ENCODE data around the gene TMEM231. TPM values are rescaled to one million over a fixed set of nuclear protein-coding genes. Genes with fewer than 3 reads are reported as not detected.
"Not testable (repeated sequence)": the region's sequence is repeated elsewhere in the genome, so short reads cannot be mapped to it uniquely, and the experiment has no call there.

Gene TMEM231
- total RNA-seq, 1 donor from 2014 or later: 14.3 TPM

GRCh38 chr16:75534560-75535205 is 21.4 kb downstream of the TMEM231 start:
- no peak for DNase-seq (ENCODE audit: low spot score in 2 of 2)
- FAIRE-seq: no peak

DNA sequence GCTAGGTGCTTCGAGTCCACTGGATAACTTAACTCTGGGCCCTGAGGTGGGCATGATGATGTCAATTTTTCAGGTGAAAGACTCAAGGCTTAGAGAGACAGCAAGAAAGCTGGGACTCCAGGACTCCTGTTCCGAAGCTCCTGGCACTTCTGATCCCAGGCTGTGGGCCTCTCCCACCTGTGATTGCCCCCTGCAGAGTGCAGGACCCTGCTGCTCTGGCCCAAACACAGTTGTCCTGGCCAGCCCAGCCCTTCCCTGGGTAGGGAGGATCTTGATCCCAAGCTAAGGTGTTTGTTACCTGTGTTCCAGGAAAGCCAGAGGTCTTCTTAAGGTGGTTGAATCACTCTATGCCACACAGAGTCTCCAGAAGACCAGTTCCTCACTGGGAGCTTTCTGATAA is 23.3 kb downstream of the TMEM231 start:
- FAIRE-seq (no peak), DNase-seq (ENCODE audit: low spot score in 2 of 2) (no peak)

DNA sequence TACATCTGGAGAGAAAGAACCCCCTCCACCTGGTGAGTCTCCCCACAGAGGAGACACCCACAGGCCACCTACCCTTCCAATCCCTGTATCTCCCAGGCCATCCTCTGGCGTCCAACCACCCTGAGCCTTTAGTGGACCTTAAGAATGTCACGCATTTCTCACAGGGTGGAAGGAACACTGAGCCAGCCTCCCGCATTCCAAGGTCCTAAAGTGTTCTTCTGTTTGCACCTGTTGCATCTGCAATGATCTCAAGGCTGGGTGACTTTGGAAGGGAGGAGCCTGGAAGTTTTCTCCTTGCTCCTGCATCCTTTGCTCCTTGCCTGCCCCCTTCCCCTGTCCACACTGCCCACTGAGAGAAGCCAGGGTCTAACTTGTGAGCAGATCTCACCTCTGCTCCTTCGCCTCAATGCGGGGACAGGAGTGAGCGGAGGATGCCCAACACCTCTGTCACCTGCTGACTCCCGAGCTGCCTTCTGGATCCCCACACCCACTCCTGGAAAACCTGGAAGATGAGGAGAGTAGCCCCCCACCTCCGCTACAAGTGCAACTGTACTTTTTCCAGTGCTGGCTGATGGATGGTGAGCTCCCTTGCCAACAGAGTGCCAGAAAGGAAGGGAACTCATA is 23.8 kb downstream of the TMEM231 start:
- no peak for DNase-seq (ENCODE audit: low spot score in 2 of 2)
- FAIRE-seq: no peak

DNA sequence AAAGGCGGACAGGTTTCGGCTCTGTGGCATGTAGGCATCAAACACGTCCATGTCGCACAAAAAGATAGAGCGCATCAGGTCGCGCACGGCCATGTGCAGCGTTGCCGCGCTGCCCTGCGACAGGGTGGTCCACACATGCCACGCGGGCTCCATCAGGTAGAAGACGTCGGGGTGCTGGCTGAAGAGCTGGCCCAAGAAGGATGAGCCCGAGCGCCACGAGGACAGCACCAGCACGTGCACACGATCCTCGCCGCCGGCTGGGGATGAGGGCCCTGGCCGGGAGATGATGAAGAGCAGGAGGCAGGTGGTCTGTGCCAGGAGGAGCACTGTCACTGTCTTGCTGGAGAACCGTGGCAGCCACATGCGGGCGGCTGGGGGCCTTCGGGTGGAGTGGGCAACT is 26.1 kb downstream of the TMEM231 start:
- no peak for FAIRE-seq
- DNase-seq (ENCODE audit: low spot score in 2 of 2): no peak

DNA sequence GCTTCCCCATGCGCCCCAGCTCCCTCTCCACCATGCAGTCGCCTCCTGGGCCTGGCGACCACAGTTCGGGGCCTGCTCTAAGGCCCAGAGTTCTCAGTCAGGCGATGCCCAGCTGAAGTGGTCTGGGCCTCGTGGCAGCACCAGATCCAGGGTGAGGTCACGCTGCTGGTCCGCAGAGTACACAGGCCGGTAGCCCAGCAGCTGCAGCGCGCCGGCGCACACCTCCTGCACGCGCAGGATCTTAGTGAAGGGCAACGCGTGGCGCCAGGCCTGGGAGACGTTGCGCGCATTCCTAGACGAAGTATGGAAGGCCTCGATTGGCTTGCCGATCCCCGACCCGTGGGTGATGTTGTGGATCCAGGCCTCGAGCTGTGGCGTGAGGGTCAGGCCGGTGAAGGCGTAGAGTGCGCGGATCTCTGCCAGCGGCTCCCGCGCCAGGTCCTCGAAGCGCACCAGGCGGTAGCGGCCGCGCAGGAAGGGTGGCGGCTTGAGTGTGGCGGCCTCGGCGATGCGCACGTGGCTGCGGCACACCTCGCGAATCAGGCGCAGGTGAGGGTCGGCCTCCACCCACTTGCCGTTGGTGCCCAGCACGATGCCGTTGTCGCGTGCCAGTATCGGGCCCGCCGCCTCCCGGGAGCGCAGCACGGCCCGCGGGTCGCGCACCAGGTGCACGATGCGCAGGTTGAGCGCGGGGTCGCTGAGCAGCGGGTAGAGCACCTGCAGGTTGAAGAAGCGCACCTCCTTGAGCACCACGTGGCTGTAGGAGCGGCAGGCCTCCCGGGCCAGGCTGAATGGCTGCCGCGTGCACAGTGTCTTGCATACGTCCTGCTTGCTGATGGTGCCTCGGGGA is 26.8 kb downstream of the TMEM231 start:
- DNase-seq (ENCODE audit: low spot score in 2 of 2) (no peak), FAIRE-seq (no peak)

DNA sequence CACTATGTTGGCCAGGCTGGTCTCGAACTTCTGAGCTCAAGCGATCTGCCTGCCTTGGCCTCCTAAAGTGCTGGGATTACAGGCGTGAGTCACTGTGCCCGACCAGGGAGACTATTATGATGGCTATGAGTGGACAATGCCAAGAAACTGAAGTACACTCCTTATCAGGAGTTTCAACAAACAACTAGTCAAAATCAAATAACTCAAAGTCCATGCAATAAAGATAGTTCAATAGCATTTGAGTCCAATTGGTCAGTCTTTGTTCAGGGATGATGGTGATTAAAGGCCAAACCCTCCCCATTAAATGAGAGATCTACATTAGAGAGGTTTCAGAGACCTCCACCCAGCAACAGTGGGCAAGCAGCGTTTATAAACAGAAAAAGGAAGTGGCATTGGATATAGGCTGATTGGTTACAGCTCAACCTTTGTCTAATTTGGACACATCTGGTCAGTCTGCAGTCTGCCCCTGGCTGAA is 28.2 kb downstream of the TMEM231 start:
- FAIRE-seq (no peak), DNase-seq (ENCODE audit: low spot score in 2 of 2) (no peak)

GRCh38 chr16:75526032-75526790 is 29.8 kb downstream of the TMEM231 start:
- DNase-seq (ENCODE audit: low spot score in 2 of 2) (no peak), FAIRE-seq (no peak)

DNA sequence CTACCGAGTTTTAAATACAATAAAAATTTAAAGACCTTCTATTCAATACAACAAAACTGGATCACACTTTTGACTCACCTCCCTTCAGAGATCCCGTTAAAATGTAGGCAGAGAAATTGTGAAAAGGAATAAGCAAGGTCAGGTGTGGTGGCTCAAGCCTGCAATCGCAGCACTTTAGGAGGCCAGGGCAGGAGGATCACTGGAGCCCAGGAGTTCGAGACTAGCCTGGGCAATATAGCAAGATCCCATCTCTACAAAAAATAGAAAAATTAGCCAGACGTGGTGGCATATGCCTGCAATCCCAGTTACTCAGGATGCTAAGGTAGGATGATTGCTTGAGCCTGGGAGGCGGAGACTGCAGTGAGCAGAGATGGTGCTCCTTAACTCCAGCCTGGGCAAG is 36.9 kb downstream of the TMEM231 start:
- no peak for FAIRE-seq
- no peak for DNase-seq (ENCODE audit: low spot score in 2 of 2)

GRCh38 chr16:75516189-75516966 is 39.7 kb downstream of the TMEM231 start:
- DNase-seq (ENCODE audit: low spot score in 2 of 2); FAIRE-seq: not testable (repeated sequence)

DNA sequence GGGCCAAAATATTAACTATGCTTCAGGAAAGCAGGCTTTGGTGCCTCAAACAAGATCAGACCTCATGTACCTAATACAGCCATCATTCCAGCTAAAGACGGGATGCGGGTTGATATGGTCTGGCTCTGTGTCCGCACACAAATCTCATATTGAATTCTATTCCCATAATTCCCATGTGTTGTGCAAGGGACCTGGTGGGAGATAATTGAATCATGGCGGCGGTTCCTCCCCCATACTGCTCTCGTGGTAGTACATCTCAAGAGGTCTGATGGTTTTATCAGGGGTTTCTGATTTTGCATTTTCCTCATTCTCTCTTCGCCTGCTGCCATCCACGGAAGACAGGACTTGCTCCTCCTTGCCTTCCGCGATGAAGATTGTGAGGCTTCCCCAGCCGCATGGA is 41.8 kb downstream of the TMEM231 start:
- FAIRE-seq: no peak
- no peak for DNase-seq (ENCODE audit: low spot score in 2 of 2)

- FAIRE-seq: no peak
- DNase-seq (ENCODE audit: low spot score in 2 of 2): no peak
Measured at GRCh38 chr16:75506574-75506973, 49.5 kb downstream of the TMEM231 start.

GRCh38 chr16:75506107-75506506 is 49.9 kb downstream of the TMEM231 start:
- FAIRE-seq: no peak
- DNase-seq (ENCODE audit: low spot score in 2 of 2): no peak

DNA sequence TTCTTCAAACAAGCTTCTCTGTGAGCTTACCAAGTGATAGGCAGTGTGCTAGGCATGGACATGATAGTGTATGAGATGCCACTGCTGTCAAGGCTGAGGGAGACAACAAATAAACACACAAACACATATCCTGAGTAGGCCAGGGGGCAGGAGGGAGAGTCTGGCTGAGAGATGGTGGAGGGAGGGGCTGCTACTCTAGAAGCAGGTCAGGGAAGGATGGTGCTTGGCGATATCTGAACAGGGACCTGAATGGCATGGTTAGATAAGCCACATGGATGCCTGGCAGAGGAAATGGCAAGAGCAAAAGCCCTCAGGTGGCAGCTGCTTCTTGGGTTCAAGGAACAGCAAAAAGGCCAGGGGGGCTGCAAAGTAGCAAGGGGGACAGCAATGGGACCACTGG is 52.3 kb downstream of the TMEM231 start:
- DNase-seq (ENCODE audit: low spot score in 2 of 2) (no peak), FAIRE-seq (no peak)

DNA sequence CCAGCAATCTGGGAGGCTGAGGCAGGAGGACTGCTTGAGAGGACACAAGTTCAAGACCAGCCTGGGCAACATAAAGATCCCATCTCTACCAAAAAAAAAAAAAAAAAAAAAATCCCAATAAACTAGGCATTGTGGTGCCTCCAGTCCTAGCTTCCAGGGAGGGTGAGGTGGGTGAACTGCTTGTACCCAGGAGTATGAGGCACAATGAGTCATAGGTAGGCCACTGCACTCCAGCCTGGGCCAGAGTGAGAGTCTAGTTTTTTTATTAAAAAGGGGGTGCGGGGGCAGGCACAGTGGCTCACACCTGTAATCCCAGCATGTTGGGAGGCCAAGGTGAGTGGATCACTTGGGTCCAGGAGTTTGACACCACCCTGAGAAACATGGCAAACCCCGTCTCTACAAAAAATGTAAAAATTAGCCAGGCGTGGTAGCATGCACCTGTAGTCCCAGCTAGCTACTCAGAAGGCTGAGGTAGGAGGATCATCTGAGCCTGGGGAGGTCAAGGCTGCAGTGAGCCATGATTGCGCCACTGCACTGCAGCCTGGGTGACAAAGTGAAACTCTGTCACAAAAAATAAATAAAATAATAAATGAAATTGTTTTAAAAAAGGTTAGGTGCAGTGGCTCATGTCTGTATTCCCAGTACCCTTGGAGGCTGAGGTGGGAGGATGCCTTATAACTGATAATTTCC is 53.0 kb downstream of the TMEM231 start:
- FAIRE-seq (no peak), DNase-seq (ENCODE audit: low spot score in 2 of 2) (no peak)

DNA sequence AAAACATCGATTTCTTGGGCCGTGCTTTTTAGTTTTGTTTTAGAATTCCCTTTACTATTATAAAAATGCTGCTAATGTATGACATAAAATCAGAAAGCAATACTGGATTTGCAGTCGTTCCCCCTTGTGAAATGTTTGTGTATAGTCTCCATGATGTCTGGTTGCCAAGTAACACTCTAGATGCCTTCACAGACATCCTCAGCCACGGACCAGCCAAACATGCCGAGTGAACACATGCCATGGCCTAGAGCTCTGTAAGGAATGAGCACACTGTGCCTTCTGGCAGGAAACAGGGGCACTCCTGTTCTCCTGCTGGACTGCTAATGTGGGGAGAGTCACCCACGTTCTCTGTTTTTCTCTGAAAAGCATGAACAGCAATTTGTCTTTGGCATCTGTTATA is 54.2 kb downstream of the TMEM231 start:
- not testable (repeated sequence) for DNase-seq (ENCODE audit: low spot score in 2 of 2); FAIRE-seq

DNA sequence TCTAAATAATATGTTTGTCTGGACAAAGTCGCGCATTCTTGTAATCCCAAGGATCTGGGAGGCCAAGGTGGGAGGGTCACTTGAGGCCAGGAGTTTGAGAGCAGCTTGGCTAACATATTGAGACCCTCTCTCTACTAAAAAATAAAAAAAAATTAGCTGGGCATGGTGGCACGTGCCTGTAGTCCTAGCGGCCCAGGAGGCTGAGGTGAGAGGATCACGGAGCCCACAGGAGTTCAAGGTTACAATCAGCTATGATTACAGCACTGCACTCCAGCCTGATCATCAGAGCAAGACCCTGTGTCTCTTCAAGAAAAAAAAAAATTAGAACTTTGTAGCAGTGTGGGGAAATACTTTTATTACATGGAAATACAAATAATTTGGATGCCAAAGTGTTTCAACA is 54.7 kb downstream of the TMEM231 start:
- FAIRE-seq: no peak
- no peak for DNase-seq (ENCODE audit: low spot score in 2 of 2)

DNA sequence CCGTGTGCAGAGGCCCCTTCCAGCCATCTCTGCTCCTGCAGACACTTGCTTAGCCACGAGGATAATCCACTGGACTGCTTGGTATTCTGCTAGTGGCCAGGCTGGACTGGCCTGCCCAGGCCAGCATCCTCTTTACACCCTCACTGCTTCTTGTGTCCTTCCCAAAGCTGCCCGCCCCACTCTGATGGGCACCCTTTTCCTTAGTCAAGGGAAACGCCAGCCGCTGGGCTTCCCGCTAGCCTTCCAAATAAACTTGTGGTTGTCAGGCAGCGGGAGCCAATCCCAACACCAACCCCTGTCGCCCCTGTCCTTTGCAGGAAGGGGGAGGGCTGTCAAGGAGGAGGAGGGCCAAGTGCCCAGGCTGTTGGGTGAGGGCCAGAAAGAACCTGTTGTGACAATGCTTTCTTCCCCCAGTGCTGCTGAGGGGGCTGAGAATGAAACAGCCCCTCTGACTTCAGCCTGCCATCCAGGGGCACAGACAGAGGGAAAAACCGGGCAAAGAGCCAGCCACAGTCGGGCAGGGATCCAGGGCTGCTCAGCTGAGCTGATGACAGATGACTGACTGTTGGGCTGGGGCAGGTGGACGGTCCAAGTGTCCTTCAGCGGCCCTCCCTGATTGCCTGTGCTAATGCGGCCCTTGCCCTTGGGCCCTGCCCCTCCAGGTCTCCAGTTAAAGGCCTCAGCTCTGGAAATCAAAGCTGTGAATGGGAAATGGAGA is 57.3 kb downstream of the TMEM231 start:
- DNase-seq (ENCODE audit: low spot score in 2 of 2); FAIRE-seq: not testable (repeated sequence)

DNA sequence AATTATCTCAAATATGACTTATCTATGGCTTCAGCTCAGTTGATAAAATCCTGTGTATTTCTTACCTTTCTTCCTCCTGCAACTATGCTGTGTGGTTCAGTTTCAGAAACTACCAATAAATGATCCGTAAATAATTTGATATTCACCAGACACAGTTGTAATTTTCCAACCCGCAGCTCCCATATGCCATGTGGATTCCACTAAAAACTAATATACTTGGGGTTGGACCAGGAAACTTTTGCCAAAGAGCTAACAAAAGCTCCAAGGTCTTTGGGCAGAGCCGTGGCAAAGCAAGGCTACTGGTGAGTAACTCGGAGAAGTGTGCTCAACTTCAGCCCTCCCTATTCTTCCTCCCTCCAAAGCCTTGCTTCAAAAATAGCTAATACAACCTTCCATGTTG is 58.5 kb downstream of the TMEM231 start:
- no peak for FAIRE-seq
- no peak for DNase-seq (ENCODE audit: low spot score in 2 of 2)
